HEK293 (cell line): ENCODE measurements around the gene NR2C2AP.

Experiments used
- CTCF ChIA-PET: fragments of 350-600 bp; formaldehyde crosslinking; extraction: SDS; loops from one replicate; lab custom pipeline; 2021; ENCODE audit warnings: antibody characterized with exemption; lab: Yijun Ruan, JAX
- POLR2A ChIA-PET: fragments of 300-600 bp; formaldehyde crosslinking; extraction: SDS; loops from one replicate; lab custom pipeline; 2020; ENCODE audit warnings: antibody characterized with exemption, inconsistent platforms; lab: Yijun Ruan, JAX
- H3K27ac ChIP-seq: fragments of 200-500 bp; sonication (Bioruptor generic); 2 replicates; pipeline ENCODE4 v1.5.1; 2014; ENCODE audit warnings: low read depth, low read length, control low read depth, inconsistent platforms; ENCODE audit errors: extremely low read depth
- H3K36me3 ChIP-seq, 2 experiments: fragments of 200-500 bp in 1 of 2; sonication (Bioruptor generic) in 1 of 2; 1 replicate in 1 of 2; 2 replicates in 1 of 2; pipeline ENCODE4 v1.5.1; 2014 to 2017; ENCODE audit warnings: inconsistent platforms in 2 of 2, low read length in 2 of 2; ENCODE audit not compliant: control insufficient read depth in 2 of 2, insufficient read depth in 1 of 2
- H3K4me1 ChIP-seq: fragments of 200-500 bp; sonication (Bioruptor generic); 2 replicates; pipeline ENCODE4 v1.5.1; 2014; ENCODE audit warnings: mild to moderate bottlenecking, low read length, inconsistent platforms; ENCODE audit not compliant: control insufficient read depth, insufficient read depth
- H3K4me3 ChIP-seq: 2 replicates; pipeline ENCODE4 v1.5.1; 2011; ENCODE audit warnings: low read depth, mild to moderate bottlenecking, control low read depth, low read length, moderate library complexity
- H3K9me3 ChIP-seq: fragments of 200-500 bp; sonication (Bioruptor generic); 2 replicates; pipeline ENCODE4 v1.5.1; 2014; ENCODE audit warnings: low read depth, low read length, inconsistent platforms; ENCODE audit not compliant: control insufficient read depth, insufficient read depth
- BCL11A ChIP-seq: fragments of 450-650 bp; formaldehyde crosslinking; IDR thresholded peaks from 2 replicates; pipeline ENCODE4 v1.5.1; 2016; ENCODE audit warnings: low read depth, missing biosample characterization, missing genetic modification characterization
- ELK4 ChIP-seq: IDR thresholded peaks from 2 replicates; pipeline ENCODE4 v1.6.1; 2011; ENCODE audit warnings: mild to moderate bottlenecking, low read depth, low read length, borderline replicate concordance
- GLIS2 ChIP-seq: fragments of 450-650 bp; formaldehyde crosslinking; IDR thresholded peaks from 2 replicates; pipeline ENCODE4 v1.5.1; 2016; ENCODE audit warnings: missing biosample characterization, missing genetic modification characterization
- IKZF3 ChIP-seq: fragments of 450-650 bp; IDR thresholded peaks from 2 replicates; pipeline ENCODE4 v1.5.0; 2018; ENCODE audit warnings: missing biosample characterization, mild to moderate bottlenecking, missing genetic modification characterization, moderate library complexity
- KLF1 ChIP-seq: fragments of 450-650 bp; formaldehyde crosslinking; IDR thresholded peaks from 2 replicates; pipeline ENCODE4 v1.5.1; 2016; ENCODE audit warnings: missing biosample characterization, missing genetic modification characterization
- SP7 ChIP-seq: fragments of 450-650 bp; formaldehyde crosslinking; IDR thresholded peaks from 2 replicates; pipeline ENCODE4 v1.5.1; 2016; ENCODE audit warnings: missing biosample characterization, missing genetic modification characterization
- TCF7L2 ChIP-seq: IDR thresholded peaks from 2 replicates; pipeline ENCODE4 v1.6.1; 2011; ENCODE audit warnings: low read depth, mild to moderate bottlenecking, inconsistent platforms, low read length, moderate library complexity, borderline replicate concordance
- ZBTB6 ChIP-seq: fragments of 450-650 bp; formaldehyde crosslinking; IDR thresholded peaks from 2 replicates; pipeline ENCODE4 v1.5.1; 2017; ENCODE audit warnings: missing biosample characterization, missing genetic modification characterization
- ZFHX2 ChIP-seq: fragments of 450-650 bp; formaldehyde crosslinking; conservative IDR thresholded peaks from 2 replicates; pipeline ENCODE4 v1.5.1; 2016; ENCODE audit warnings: missing biosample characterization, missing genetic modification characterization
- ZFP41 ChIP-seq: fragments of 450-650 bp; formaldehyde crosslinking; IDR thresholded peaks from 2 replicates; pipeline ENCODE4 v1.5.1; 2016; ENCODE audit warnings: missing biosample characterization, missing genetic modification characterization, borderline replicate concordance
- ZFP69B ChIP-seq: fragments of 450-650 bp; formaldehyde crosslinking; IDR thresholded peaks from 2 replicates; pipeline ENCODE4 v1.5.1; 2016; ENCODE audit warnings: missing biosample characterization, missing genetic modification characterization
- ZIC2 ChIP-seq: fragments of 450-650 bp; formaldehyde crosslinking; IDR thresholded peaks from 2 replicates; pipeline ENCODE4 v1.5.1; 2016; ENCODE audit warnings: missing biosample characterization, missing genetic modification characterization
- ZNF10 ChIP-seq: fragments of 450-650 bp; formaldehyde crosslinking; IDR thresholded peaks from 2 replicates; pipeline ENCODE4 v1.5.1; 2017; ENCODE audit warnings: missing biosample characterization, missing genetic modification characterization
- ZNF140 ChIP-seq: fragments of 450-650 bp; formaldehyde crosslinking; IDR thresholded peaks from 2 replicates; pipeline ENCODE4 v1.5.1; 2016; ENCODE audit warnings: missing biosample characterization, missing genetic modification characterization
- ZNF146 ChIP-seq: fragments of 450-650 bp; formaldehyde crosslinking; IDR thresholded peaks from 2 replicates; pipeline ENCODE4 v1.5.1; 2016; ENCODE audit warnings: missing biosample characterization, missing genetic modification characterization
- ZNF175 ChIP-seq: fragments of 450-650 bp; formaldehyde crosslinking; IDR thresholded peaks from 2 replicates; pipeline ENCODE4 v1.5.1; 2016; ENCODE audit warnings: missing biosample characterization, missing genetic modification characterization
- ZNF184 ChIP-seq: fragments of 450-650 bp; IDR thresholded peaks from 2 replicates; pipeline ENCODE4 v1.5.1; 2018; ENCODE audit warnings: missing biosample characterization, mild to moderate bottlenecking, missing genetic modification characterization
- ZNF280D ChIP-seq: fragments of 450-650 bp; formaldehyde crosslinking; IDR thresholded peaks from 2 replicates; pipeline ENCODE4 v1.5.1; 2016; ENCODE audit warnings: missing biosample characterization, missing genetic modification characterization
- ZNF350 ChIP-seq: fragments of 450-650 bp; formaldehyde crosslinking; IDR thresholded peaks from 2 replicates; pipeline ENCODE4 v1.5.0; 2017; ENCODE audit warnings: missing biosample characterization, mild to moderate bottlenecking, missing genetic modification characterization
- ZNF366 ChIP-seq: fragments of 450-650 bp; formaldehyde crosslinking; conservative IDR thresholded peaks from 2 replicates; pipeline ENCODE4 v1.5.1; 2016; ENCODE audit warnings: missing biosample characterization, missing genetic modification characterization
- ZNF398 ChIP-seq: fragments of 450-650 bp; formaldehyde crosslinking; IDR thresholded peaks from 2 replicates; pipeline ENCODE4 v1.5.1; 2017; ENCODE audit warnings: missing biosample characterization, missing genetic modification characterization
- ZNF426 ChIP-seq: fragments of 450-650 bp; formaldehyde crosslinking; IDR thresholded peaks from 2 replicates; pipeline ENCODE4 v1.5.1; 2017; ENCODE audit warnings: missing biosample characterization, missing genetic modification characterization, mild to moderate bottlenecking, inconsistent platforms, moderate library complexity
- ZNF433 ChIP-seq: fragments of 450-650 bp; formaldehyde crosslinking; IDR thresholded peaks from 2 replicates; pipeline ENCODE4 v1.5.1; 2016; ENCODE audit warnings: missing biosample characterization, missing genetic modification characterization, low read depth
- ZNF521 ChIP-seq: fragments of 450-650 bp; formaldehyde crosslinking; IDR thresholded peaks from 2 replicates; pipeline ENCODE4 v1.5.1; 2017; ENCODE audit warnings: missing biosample characterization, mild to moderate bottlenecking, missing genetic modification characterization
- ZNF544 ChIP-seq: fragments of 450-650 bp; formaldehyde crosslinking; IDR thresholded peaks from 2 replicates; pipeline ENCODE4 v1.5.0; 2017; ENCODE audit warnings: missing biosample characterization, missing genetic modification characterization
- ZNF777 ChIP-seq: fragments of 450-650 bp; formaldehyde crosslinking; IDR thresholded peaks from 2 replicates; pipeline ENCODE4 v1.5.1; 2017; ENCODE audit warnings: missing biosample characterization, missing genetic modification characterization, borderline replicate concordance
- ZNF792 ChIP-seq: fragments of 450-650 bp; formaldehyde crosslinking; IDR thresholded peaks from 2 replicates; pipeline ENCODE4 v1.5.1; 2016; ENCODE audit warnings: missing biosample characterization, missing genetic modification characterization
- TF ChIP-seq, protein P1 (sequence below): fragments of 450-650 bp; formaldehyde crosslinking; IDR thresholded peaks from 2 replicates; pipeline ENCODE4 v1.5.1; 2016; ENCODE audit warnings: missing biosample characterization, missing genetic modification characterization

Gene NR2C2AP

DNA sequence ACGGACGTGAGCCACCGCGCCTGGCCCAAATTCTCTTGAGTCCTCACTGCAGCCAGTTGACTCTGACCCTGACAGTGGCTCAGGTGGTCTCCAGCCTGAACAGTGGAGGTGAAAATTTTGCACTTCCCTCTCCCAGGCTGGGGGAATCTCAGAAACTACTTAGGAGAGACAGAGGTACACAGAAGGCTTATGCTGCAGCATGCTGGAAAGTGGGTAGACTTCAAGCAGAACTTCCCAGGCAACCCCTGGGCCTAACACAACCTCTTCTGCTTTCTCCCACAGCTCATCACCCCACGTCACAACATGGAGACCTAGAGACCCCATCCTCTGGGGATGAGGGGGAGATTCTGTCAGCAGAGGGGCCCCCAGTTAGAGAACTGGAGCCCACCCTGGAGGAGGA lies 23.0 kb upstream of the NR2C2AP start (continued):
- TF ChIP-seq ZFHX2 (tag by site-specific recombination) = no peak
- no peak for TF ChIP-seq ZNF433

GRCh38 chr19:19224852-19225494 lies 21.8 kb upstream of the NR2C2AP start:
- ChIA-PET POLR2A (interaction anchor here (1.8 kb wide), 2 partner anchors 22 to 32 kb away, joined by 4 read pairs; partner anchors contain the start of gene NR2C2AP), CTCF (interaction anchor here (0.6 to 2.5 kb wide), 19 partner anchors 9 to 304 kb away, joined by 3 to 16 read pairs (median 4); partner anchors contain the start of genes MEF2B and NR2C2AP)
- Histone ChIP-seq H3K27ac (no peak overlapping the region), H3K9me3 (no peaks in the 10 kb centered on the region), H3K36me3 (no peaks in the 10 kb centered on the region), H3K4me1 (no peaks in the 10 kb centered on the region), H3K4me3 (peak overlapping the region; percentile 19; the same call in 1 of the 2 replicates)
- TF ChIP-seq ZNF146 = no peak
- TF ChIP-seq IKZF3 (tag by site-specific recombination) = 0 out of 2 replicates have a peak, but pooled peaks have one; percentile 27
- no peak for TF ChIP-seq ZNF175 (tag by site-specific recombination)
- 0 out of 2 replicates have a peak, but pooled peaks have one; percentile 16 for TF ChIP-seq SP7 (tag by site-specific recombination)
- TF ChIP-seq ZFP69B (tag by site-specific recombination) = no peak
- TF ChIP-seq ZBTB6 (tag by site-specific recombination) = no peak
- TF ChIP-seq ZNF184 (tag by site-specific recombination) = no peak
- TF ChIP-seq ZNF350 (tag by site-specific recombination) = no peak
- no peak for TF ChIP-seq TCF7L2
- 0 out of 2 replicates have a peak, but pooled peaks have one; percentile 11 for TF ChIP-seq ZNF398 (tag by site-specific recombination)
- TF ChIP-seq ZNF792 (tag by site-specific recombination) = no peak
- peak; percentile 60 for TF ChIP-seq KLF1 (tag by site-specific recombination)
- TF ChIP-seq ZNF366 = no peak
- TF ChIP-seq ELK4 = no peak
- TF ChIP-seq BCL11A (tag by site-specific recombination) = no peak
- TF ChIP-seq ZNF10 (tag by site-specific recombination) = peak; percentile 26; the same call in 1 of the 2 replicates
- no peak for TF ChIP-seq ZFP41
- peak; percentile 60 for TF ChIP-seq ZFHX2 (tag by site-specific recombination)
- no peak for TF ChIP-seq ZNF521 (tag by site-specific recombination)
- peak; percentile 40; the same call in 1 of the 2 replicates for TF ChIP-seq ZNF777 (tag by site-specific recombination)
- no peak for TF ChIP-seq ZNF280D (tag by site-specific recombination)
- TF ChIP-seq, protein P1, sequence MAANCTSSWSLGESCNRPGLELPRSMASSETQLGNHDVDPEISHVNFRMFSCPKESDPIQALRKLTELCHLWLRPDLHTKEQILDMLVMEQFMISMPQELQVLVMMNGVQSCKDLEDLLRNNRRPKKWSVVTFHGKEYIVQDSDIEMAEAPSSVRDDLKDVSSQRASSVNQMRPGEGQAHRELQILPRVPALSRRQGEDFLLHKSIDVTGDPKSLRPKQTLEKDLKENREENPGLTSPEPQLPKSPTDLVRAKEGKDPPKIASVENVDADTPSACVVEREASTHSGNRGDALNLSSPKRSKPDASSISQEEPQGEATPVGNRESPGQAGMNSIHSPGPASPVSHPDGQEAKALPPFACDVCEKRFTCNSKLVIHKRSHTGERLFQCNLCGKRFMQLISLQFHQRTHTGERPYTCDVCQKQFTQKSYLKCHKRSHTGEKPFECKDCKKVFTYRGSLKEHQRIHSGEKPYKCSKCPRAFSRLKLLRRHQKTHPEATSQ = no peak
- no peak for TF ChIP-seq ZNF140 (tag by site-specific recombination)
- no peak for TF ChIP-seq ZNF426 (tag by site-specific recombination)
- TF ChIP-seq ZNF544 (tag by site-specific recombination) = no peak
- TF ChIP-seq GLIS2 (tag by site-specific recombination) = no peak
- peak; percentile 70 for TF ChIP-seq ZIC2 (tag by site-specific recombination)
